Endothelial cell of umbilical vein (primary cell): ENCODE data around the gene CRHR1. TPM values are rescaled to one million over a fixed set of nuclear protein-coding genes. Genes with fewer than 3 reads are reported as not detected.

Experiments used
- BruUV-seq: library from RNA; stranded (reverse); fragments of 400-500 nt; replicated peaks from 2 replicates; lab custom pipeline; 2021; lab: Mats Ljungman, UMichigan
- CTCF ChIA-PET: fragments of 300-600, 350-600 bp; sonication (Branson Sonifier 250); formaldehyde crosslinking; loops from one replicate; lab custom pipeline; 2021; ENCODE audit warnings: antibody characterized with exemption, inconsistent platforms; lab: Charles Lee
- POLR2A ChIA-PET: fragments of 300-600, 350-600 bp; sonication (Branson Sonifier 250); formaldehyde crosslinking; loops from one replicate; lab custom pipeline; 2021; ENCODE audit warnings: antibody characterized with exemption, inconsistent platforms; lab: Charles Lee
- DNase-seq: peaks from one replicate; pipeline ENCODE4 v3.0.0-alpha.2; 2011; ENCODE audit warnings: low read depth, low spot score
- FAIRE-seq: peaks from 2 replicates; lab custom pipeline; 2011; peaks lifted over from hg19 to GRCh38; lab: Jason Lieb, UNC
- H2AFZ ChIP-seq: 2 replicates; pipeline ENCODE4 v1.6.0; 2012; ENCODE audit warnings: low read depth, low read length, control low read depth, inconsistent platforms
- H3K27ac ChIP-seq: 2 replicates; pipeline ENCODE4 v1.5.1; 2011; ENCODE audit warnings: low read depth, mild to moderate bottlenecking, control low read depth, low read length, moderate library complexity; ENCODE audit not compliant: insufficient read depth
- H3K27me3 ChIP-seq, 2 experiments: 2 replicates each; pipeline versions ENCODE4 v1.6.0 to v1.6.1; 2011; ENCODE audit warnings: low read length in 2 of 2, mixed read lengths in 1 of 2; ENCODE audit not compliant: control insufficient read depth in 2 of 2, insufficient read depth in 2 of 2
- H3K36me3 ChIP-seq, 2 experiments: 2 replicates in 1 of 2; 3 replicates in 1 of 2; pipeline ENCODE4 v1.5.1; 2011; ENCODE audit warnings: low read length in 2 of 2, mild to moderate bottlenecking in 1 of 2, moderate library complexity in 1 of 2; ENCODE audit not compliant: control insufficient read depth in 2 of 2, insufficient read depth in 2 of 2; ENCODE audit errors: extremely low read depth in 1 of 2
- H3K4me1 ChIP-seq: 3 replicates; pipeline ENCODE4 v1.5.1; 2011; ENCODE audit warnings: mild to moderate bottlenecking, low read length; ENCODE audit not compliant: control insufficient read depth, insufficient read depth; ENCODE audit errors: extremely low read depth
- H3K4me2 ChIP-seq: 2 replicates; pipeline ENCODE4 v1.6.1; 2011; ENCODE audit warnings: low read length, control low read depth, mixed read lengths; ENCODE audit not compliant: insufficient read depth
- H3K4me3 ChIP-seq, 3 experiments: fragments of 200-600 bp in 1 of 3; sonication (generic), shearing (Covaris generic) in 1 of 3; replicated peaks in 1 of 3; 2 replicates each; pipeline ENCODE4 v1.5.1; 2011 to 2016; ENCODE audit warnings: control low read depth in 3 of 3, low read length in 3 of 3, mild to moderate bottlenecking in 2 of 3, inconsistent platforms in 1 of 3, low read depth in 1 of 3, moderate library complexity in 1 of 3; ENCODE audit not compliant: insufficient read depth in 1 of 3
- H3K79me2 ChIP-seq: 2 replicates; pipeline ENCODE4 v1.6.0; 2012; ENCODE audit warnings: low read length, inconsistent platforms; ENCODE audit not compliant: control insufficient read depth, insufficient read depth
- H3K9ac ChIP-seq: replicated peaks from 2 replicates; pipeline ENCODE3; 2011; ENCODE audit warnings: low read length, control low read depth; ENCODE audit not compliant: insufficient read depth; ENCODE audit errors: extremely low read depth
- H3K9me1 ChIP-seq: replicated peaks from 3 replicates; pipeline ENCODE4 v1.6.0; 2011; ENCODE audit warnings: mild to moderate bottlenecking, low read length; ENCODE audit not compliant: control insufficient read depth, insufficient read depth; ENCODE audit errors: extremely low read depth
- H3K9me3 ChIP-seq: replicated peaks from 2 replicates; pipeline ENCODE4 v1.5.1; 2012; ENCODE audit warnings: low read length, inconsistent platforms; ENCODE audit not compliant: control insufficient read depth, insufficient read depth
- H4K20me1 ChIP-seq: replicated peaks from 2 replicates; pipeline ENCODE3; 2011; ENCODE audit warnings: mild to moderate bottlenecking, low read length; ENCODE audit not compliant: control insufficient read depth, insufficient read depth; ENCODE audit errors: extremely low read depth
- EZH2 ChIP-seq: IDR thresholded peaks from 2 replicates; pipeline ENCODE4 v1.6.1; 2012; ENCODE audit warnings: borderline replicate concordance, low read depth, mild to moderate bottlenecking, moderate library complexity, low read length, inconsistent platforms; ENCODE audit not compliant: severe bottlenecking
- FOS ChIP-seq: IDR thresholded peaks from 2 replicates; pipeline ENCODE4 v1.6.1; 2011; ENCODE audit warnings: mild to moderate bottlenecking, low read length, moderate library complexity, borderline replicate concordance; ENCODE audit not compliant: insufficient read depth
- GATA2 ChIP-seq: IDR thresholded peaks from 2 replicates; pipeline ENCODE4 v1.7.0; 2011; ENCODE audit warnings: low read depth, mild to moderate bottlenecking, moderate library complexity, mixed read lengths, low read length; ENCODE audit not compliant: insufficient read length, insufficient read depth
- JUN ChIP-seq: IDR thresholded peaks from 2 replicates; pipeline ENCODE4 v1.6.1; 2011; ENCODE audit warnings: borderline replicate concordance, low read depth; ENCODE audit not compliant: insufficient read length, insufficient read depth
- MYC ChIP-seq: IDR thresholded peaks from one replicate; pipeline ENCODE4 v1.6.1; 2011; ENCODE audit warnings: mild to moderate bottlenecking, low read depth, low read length
- POLR2A ChIP-seq: IDR thresholded peaks from 2 replicates; pipeline ENCODE4 v1.6.1; 2012; ENCODE audit warnings: low read depth, mild to moderate bottlenecking, control low read depth, low read length
- POLR2AphosphoS5 ChIP-seq: IDR thresholded peaks from 2 replicates; pipeline ENCODE4 v1.6.1; 2012; ENCODE audit warnings: low read depth, mild to moderate bottlenecking, control low read depth, low read length, moderate library complexity; ENCODE audit not compliant: insufficient read depth
- dilution Hi-C: fragments of 300-500 bp; cut with MboI; formaldehyde crosslinking; loops from one replicate; pipeline ENCODE4 v1.15.0; 2019; ENCODE audit warnings: low sequenced_read_pairs; ENCODE audit not compliant: extremely low pct_ligation_motif_present
- intact Hi-C: fragments of 100-400 bp; cut with micrococcal nuclease; formaldehyde crosslinking; loops from one replicate; pipeline ENCODE4 v1.10.0; 2022
- polyA plus RNA-seq, 4 experiments: library from polyadenylated mRNA; depleted of rRNA in 3 of 4; stranded (reverse) in 3 of 4; unstranded in 1 of 4; fragments of >200 nt; gene quantifications; 2 replicates each; pipeline versions ENCODE4 v1.2.1 to v1.2.3, GENCODE V29; 2011 to 2012; ENCODE audit warnings: missing spikeins in 1 of 4
- total RNA-seq: library from RNA; stranded (reverse); gene quantifications from 2 replicates; pipeline ENCODE4 v1.2.3, GENCODE V29; 2021
- TF ChIP-seq, protein P1 (sequence below): IDR thresholded peaks from 2 replicates; pipeline ENCODE4 v1.6.1; 2011; ENCODE audit not compliant: insufficient read depth, insufficient read length
- TF ChIP-seq, protein P2 (sequence below), 2 donors: IDR thresholded peaks; 1 replicate in 1 of 2; 2 replicates in 1 of 2; pipeline ENCODE4 v1.5.1; 2011; ENCODE audit warnings: low read length in 2 of 2, mild to moderate bottlenecking in 2 of 2, moderate library complexity in 2 of 2, control low read depth in 1 of 2, inconsistent platforms in 1 of 2, low read depth in 1 of 2; ENCODE audit not compliant: insufficient read depth in 1 of 2; ENCODE audit errors: extremely low read depth in 1 of 2

CRHR1 gene
- total and polyA plus RNA-seq, 2 donors (not counting 3 experiments of a cell fraction or from before 2014, with no cell fraction given): not detected

DNA sequence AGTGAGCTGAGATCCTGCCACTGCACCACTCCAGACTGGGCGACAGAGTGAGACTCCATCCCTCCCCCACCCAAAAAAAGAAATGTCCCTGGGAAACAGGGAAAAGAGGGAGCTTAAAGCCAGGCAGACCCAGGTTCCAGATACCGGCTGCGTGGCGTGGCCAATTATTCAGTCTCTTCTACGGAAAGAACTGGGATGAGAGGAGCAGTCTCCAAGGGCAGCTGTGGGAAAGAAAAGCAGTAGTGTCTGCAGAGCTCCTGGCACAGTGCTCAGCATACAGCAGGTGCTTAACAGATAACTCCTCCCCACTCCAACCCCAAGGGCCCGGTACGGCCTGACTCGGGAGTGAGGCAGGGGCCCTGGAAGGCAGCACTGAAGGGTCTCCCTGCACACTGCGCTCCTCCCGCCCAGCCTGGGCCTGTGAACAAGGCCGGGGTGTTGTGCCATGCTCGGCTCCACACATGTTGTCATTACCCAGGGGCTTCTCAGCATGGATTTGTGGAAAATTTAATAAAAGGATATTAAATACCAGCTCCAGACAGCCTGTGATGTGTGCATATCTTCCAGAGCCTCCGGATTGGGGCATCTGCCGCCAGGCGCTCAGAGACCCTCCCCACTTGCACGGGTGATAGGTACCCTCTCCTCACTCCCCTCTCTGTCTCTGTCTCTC is 42.9 kb downstream of the CRHR1 start:
- no peaks in the 10 kb centered on the region for H3K27me3 ChIP-seq
- H2AFZ ChIP-seq: no peak overlapping the region
- no peaks in the 10 kb centered on the region for H3K79me2 ChIP-seq
- no peak for FAIRE-seq
- dilution Hi-C loops (no loop called here), intact Hi-C loops (no loop called here)
- no peaks in the 10 kb centered on the region for H3K9me1 ChIP-seq
- no peak for DNase-seq
- H3K4me1 ChIP-seq: no peaks in the 10 kb centered on the region
- no TSS peak for BruUV-seq
- no peaks in the 10 kb centered on the region for H4K20me1 ChIP-seq
- POLR2A ChIA-PET: no interaction called here
- no peak overlapping the region for H3K9ac ChIP-seq
- TF ChIP-seq, protein P1, sequence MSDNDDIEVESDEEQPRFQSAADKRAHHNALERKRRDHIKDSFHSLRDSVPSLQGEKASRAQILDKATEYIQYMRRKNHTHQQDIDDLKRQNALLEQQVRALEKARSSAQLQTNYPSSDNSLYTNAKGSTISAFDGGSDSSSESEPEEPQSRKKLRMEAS: no peak
- no peak for TF ChIP-seq JUN
- no peak for TF ChIP-seq GATA2
- no peak for TF ChIP-seq POLR2A
- no peak for TF ChIP-seq POLR2AphosphoS5
- no peak for TF ChIP-seq EZH2
- TF ChIP-seq, protein P2, sequence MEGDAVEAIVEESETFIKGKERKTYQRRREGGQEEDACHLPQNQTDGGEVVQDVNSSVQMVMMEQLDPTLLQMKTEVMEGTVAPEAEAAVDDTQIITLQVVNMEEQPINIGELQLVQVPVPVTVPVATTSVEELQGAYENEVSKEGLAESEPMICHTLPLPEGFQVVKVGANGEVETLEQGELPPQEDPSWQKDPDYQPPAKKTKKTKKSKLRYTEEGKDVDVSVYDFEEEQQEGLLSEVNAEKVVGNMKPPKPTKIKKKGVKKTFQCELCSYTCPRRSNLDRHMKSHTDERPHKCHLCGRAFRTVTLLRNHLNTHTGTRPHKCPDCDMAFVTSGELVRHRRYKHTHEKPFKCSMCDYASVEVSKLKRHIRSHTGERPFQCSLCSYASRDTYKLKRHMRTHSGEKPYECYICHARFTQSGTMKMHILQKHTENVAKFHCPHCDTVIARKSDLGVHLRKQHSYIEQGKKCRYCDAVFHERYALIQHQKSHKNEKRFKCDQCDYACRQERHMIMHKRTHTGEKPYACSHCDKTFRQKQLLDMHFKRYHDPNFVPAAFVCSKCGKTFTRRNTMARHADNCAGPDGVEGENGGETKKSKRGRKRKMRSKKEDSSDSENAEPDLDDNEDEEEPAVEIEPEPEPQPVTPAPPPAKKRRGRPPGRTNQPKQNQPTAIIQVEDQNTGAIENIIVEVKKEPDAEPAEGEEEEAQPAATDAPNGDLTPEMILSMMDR (IDR thresholded peaks at IDR 0.05; ENCODE audit: extremely low read depth in 1 of 2, insufficient read depth in 1 of 2, low read depth in 1 of 2, low read length in 2 of 2): no peak
- TF ChIP-seq MYC: no peak
- no peak for TF ChIP-seq FOS
- CTCF ChIA-PET: interaction anchor here (1.0 to 2.1 kb wide), 6 partner anchors 11 to 608 kb away, joined by 3 to 15 read pairs (median 3); no protein-coding TSS in a partner anchor
- no peak overlapping the region for H3K27ac ChIP-seq
- no peaks in the 10 kb centered on the region for H3K9me3 ChIP-seq
- H3K4me3 ChIP-seq: no peak overlapping the region
- no peak overlapping the region for H3K4me2 ChIP-seq
- no peaks in the 10 kb centered on the region for H3K36me3 ChIP-seq
